HAP-1 (cell line): ENCODE data around the gene TMEM116.
"Not testable (repeated sequence)": the region's sequence is repeated elsewhere in the genome, so short reads cannot be mapped to it uniquely, and the experiment has no call there.

Experiments used
- DNase-seq, 2 experiments: peaks; one replicate each; pipeline ENCODE4 v3.0.0-alpha.2; 2016 to 2020; ENCODE audit warnings: low spot score in 2 of 2
- H3K27me3 ChIP-seq: fragments of 250-450 bp; sonication (Bioruptor Pico); 2 replicates; pipeline ENCODE4 v1.5.1; 2020; ENCODE audit warnings: low read depth, mild to moderate bottlenecking, moderate library complexity
- H3K36me3 ChIP-seq: fragments of 250-450 bp; sonication (Bioruptor Pico); replicated peaks from 2 replicates; pipeline ENCODE4 v1.5.1; 2020; ENCODE audit warnings: mild to moderate bottlenecking
- H3K4me1 ChIP-seq: fragments of 250-450 bp; sonication (Bioruptor Pico); 2 replicates; pipeline ENCODE4 v1.5.1; 2020; ENCODE audit warnings: mild to moderate bottlenecking
- H3K4me3 ChIP-seq: fragments of 250-450 bp; sonication (Bioruptor Pico); 2 replicates; pipeline ENCODE4 v1.5.1; 2020; ENCODE audit warnings: mild to moderate bottlenecking, moderate library complexity
- H3K9me3 ChIP-seq: fragments of 250-450 bp; sonication (Bioruptor Pico); 2 replicates; pipeline ENCODE4 v1.5.1; 2020; ENCODE audit warnings: mild to moderate bottlenecking, moderate library complexity
- in situ Hi-C: fragments of 300-500 bp; cut with MboI; formaldehyde crosslinking; loops from 3 replicates; pipeline ENCODE4 v1.14.3; 2020; ENCODE audit warnings: low sequenced_read_pairs, inconsistent platforms, mixed read lengths

Gene TMEM116

DNA sequence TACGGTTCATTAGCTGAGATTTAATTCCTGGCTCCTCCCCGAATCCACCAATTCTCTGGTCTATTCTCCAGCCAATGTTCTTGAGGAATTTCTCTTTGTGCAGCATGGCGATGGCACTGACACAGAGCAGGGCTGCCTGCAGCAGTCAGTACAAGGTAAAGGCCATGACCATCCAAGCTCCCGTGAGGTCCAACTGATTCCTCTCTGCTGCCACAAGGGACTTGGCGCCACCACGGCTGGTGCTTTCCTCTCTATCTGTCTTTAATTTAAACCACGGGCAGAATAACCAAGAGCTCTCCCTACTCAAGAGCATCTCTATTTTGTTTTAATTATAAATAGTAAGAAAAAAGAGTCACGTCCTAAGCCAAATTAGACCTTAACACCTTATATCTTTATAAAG, 12.1 kb downstream of the TMEM116 start:
- no peak for DNase-seq
- no peaks in the 10 kb centered on the region for H3K9me3 ChIP-seq
- H3K4me1 ChIP-seq, result no peaks in the 10 kb centered on the region
- no peaks in the 10 kb centered on the region for H3K27me3 ChIP-seq
- in situ Hi-C loops, result no loop called here
- no peak overlapping the region for H3K4me3 ChIP-seq
- no peaks in the 10 kb centered on the region for H3K36me3 ChIP-seq

DNA sequence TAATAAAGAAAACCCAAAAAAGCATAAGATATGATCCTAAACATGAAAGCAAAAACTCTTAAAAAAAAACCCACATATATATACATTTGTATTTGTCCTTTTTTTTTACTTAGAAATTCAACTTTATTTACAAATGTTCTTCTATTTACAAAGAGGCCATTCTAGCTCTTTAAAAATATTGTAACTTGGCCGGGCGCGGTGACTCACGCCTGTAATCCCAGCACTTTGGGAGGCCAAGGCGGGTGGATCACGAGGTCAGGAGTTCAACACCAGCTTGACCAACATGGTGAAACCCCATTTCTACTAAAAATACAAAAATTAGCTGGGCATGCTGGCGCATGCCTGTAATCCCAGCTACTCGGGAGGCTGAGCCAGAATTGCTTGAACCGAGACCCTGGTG, 13.8 kb downstream of the TMEM116 start:
- DNase-seq, H3K36me3 ChIP-seq, H3K4me3 ChIP-seq, in situ Hi-C loops, H3K9me3 ChIP-seq, H3K4me1 ChIP-seq, H3K27me3 ChIP-seq: not testable (repeated sequence)

DNA sequence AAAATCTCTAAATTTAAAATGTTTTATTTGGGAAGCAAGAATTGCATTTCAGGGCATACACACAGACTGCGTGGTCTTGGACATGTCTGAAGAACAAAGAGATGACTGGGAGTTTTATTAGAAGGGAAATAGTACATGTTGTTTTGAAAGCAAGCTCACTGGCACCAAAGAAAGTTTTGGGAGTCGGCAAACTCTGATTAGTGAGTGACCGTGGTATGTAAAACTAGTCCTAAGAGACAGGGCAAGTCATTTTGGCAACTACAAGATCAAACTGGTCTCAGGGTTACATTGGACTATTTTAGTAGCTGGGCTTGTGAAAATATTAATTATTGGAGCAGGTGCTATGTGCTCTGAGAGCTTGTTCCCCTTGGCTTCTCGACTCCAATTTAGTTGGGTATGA, 14.9 kb downstream of the TMEM116 start:
- Histone ChIP-seq H3K4me1 (no peaks in the 10 kb centered on the region), H3K9me3 (no peaks in the 10 kb centered on the region), H3K27me3 (no peaks in the 10 kb centered on the region), H3K4me3 (no peak overlapping the region), H3K36me3 (no peaks in the 10 kb centered on the region)
- DNase-seq, result no peak
- in situ Hi-C loops, result no loop called here

- no peak for DNase-seq
- no peaks in the 10 kb centered on the region for H3K9me3 ChIP-seq
- in situ Hi-C loops, result no loop called here
- H3K36me3 ChIP-seq, result no peaks in the 10 kb centered on the region
- H3K4me1 ChIP-seq, result no peaks in the 10 kb centered on the region
- H3K27me3 ChIP-seq, result no peaks in the 10 kb centered on the region
- no peak overlapping the region for H3K4me3 ChIP-seq
Observed at GRCh38 chr12:111997300-111997699, 15.7 kb downstream of the TMEM116 start.

DNA sequence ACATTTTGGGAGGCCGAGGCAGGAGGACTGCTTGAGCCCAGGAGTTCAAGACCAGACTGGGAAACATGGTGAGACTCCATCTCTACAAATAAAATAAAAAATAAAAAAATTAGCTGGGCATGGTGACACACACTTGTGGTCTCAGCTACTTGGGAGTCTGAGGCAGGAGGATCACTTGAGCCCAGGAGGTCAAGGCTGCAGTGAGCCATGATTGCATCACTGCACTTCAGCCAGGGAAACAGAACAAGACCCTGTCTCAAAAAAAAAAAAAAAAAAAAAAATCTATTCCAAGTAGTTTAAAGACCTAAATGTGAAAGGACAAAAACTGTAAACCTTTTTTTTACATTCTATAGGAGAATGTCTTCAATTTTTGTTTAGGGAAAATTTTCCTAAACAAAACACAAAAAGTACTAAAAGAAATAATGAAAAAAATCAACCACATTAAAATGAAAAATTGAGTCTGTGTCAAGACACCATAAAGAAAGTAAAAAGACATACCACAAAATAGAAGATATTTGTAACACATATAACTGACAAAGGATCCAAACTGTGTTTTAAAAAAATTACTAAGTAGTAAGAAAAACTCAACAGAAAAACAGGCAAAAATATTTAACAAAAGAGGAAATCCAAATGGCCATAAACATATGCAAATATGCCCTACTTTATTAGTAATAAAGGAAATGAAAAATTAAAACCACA, 17.0 kb downstream of the TMEM116 start:
- Histone ChIP-seq H3K4me1 (no peaks in the 10 kb centered on the region), H3K9me3 (no peaks in the 10 kb centered on the region), H3K27me3 (no peaks in the 10 kb centered on the region), H3K36me3 (no peaks in the 10 kb centered on the region), H3K4me3 (no peak overlapping the region)
- in situ Hi-C loops, result no loop called here
- no peak for DNase-seq

GRCh38 chr12:111994211-111995111, 18.5 kb downstream of the TMEM116 start:
- H3K27me3 ChIP-seq, DNase-seq, H3K4me1 ChIP-seq, in situ Hi-C loops, H3K9me3 ChIP-seq, H3K36me3 ChIP-seq, H3K4me3 ChIP-seq: not testable (repeated sequence)

- Histone ChIP-seq H3K4me3 (no peak overlapping the region), H3K4me1 (no peaks in the 10 kb centered on the region), H3K27me3 (no peaks in the 10 kb centered on the region), H3K9me3 (no peaks in the 10 kb centered on the region), H3K36me3 (no peaks in the 10 kb centered on the region)
- in situ Hi-C loops, result no loop called here
- DNase-seq, result no peak
Observed at GRCh38 chr12:111993292-111994150, 19.4 kb downstream of the TMEM116 start.

DNA sequence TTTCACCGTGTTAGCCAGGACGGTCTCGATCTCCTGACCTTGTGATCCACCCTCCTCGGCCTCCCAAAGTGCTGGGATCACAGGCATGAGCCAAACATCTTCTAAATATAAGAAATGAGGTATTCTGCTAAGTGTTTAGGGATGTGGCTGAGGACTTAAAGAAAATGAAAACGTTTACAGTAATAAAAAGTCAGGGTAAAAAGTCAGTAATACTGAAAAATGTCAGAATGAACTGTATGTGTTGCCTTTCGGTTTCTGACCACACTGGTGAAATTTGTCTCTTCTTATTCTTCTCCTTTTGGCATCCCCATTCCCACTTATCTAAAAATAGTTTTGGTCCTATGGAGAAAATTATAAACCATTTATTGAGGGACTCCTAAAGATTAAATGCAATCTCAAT, 20.5 kb downstream of the TMEM116 start:
- no peaks in the 10 kb centered on the region for H3K4me1 ChIP-seq
- H3K27me3 ChIP-seq, result no peaks in the 10 kb centered on the region
- H3K9me3 ChIP-seq, result no peaks in the 10 kb centered on the region
- H3K36me3 ChIP-seq, result no peaks in the 10 kb centered on the region
- no peak for DNase-seq
- no peak overlapping the region for H3K4me3 ChIP-seq
- in situ Hi-C loops, result no loop called here

DNA sequence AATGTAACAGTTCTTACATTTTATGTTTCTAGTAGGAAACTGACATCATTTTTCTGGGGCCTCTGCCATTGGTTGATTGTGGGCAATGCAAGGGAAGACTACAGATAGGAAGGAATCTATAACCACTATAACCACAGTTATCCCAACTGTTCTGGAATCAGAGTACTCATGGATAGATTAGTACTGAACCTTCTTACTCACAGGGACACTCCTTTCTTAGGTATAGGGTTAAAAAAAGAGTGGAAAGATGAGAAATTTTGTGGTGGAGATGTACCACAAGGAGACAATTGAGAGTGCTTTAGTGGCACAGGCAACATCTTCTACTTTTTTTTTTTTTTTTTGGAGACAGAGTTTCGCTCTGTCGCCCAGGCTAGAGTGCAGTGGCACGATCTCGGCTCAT, 21.0 kb downstream of the TMEM116 start:
- DNase-seq, result no peak
- Histone ChIP-seq H3K4me1 (no peaks in the 10 kb centered on the region), H3K4me3 (no peak overlapping the region), H3K9me3 (no peaks in the 10 kb centered on the region), H3K36me3 (no peaks in the 10 kb centered on the region), H3K27me3 (no peaks in the 10 kb centered on the region)
- in situ Hi-C loops, result no loop called here

GRCh38 chr12:111991535-111991934, 21.4 kb downstream of the TMEM116 start:
- Histone ChIP-seq H3K9me3 (no peaks in the 10 kb centered on the region), H3K4me3 (no peak overlapping the region), H3K4me1 (no peaks in the 10 kb centered on the region), H3K36me3 (no peaks in the 10 kb centered on the region), H3K27me3 (no peaks in the 10 kb centered on the region)
- in situ Hi-C loops, result no loop called here
- no peak for DNase-seq

GRCh38 chr12:111984820-111985219, 28.1 kb downstream of the TMEM116 start:
- no peak for DNase-seq

DNA sequence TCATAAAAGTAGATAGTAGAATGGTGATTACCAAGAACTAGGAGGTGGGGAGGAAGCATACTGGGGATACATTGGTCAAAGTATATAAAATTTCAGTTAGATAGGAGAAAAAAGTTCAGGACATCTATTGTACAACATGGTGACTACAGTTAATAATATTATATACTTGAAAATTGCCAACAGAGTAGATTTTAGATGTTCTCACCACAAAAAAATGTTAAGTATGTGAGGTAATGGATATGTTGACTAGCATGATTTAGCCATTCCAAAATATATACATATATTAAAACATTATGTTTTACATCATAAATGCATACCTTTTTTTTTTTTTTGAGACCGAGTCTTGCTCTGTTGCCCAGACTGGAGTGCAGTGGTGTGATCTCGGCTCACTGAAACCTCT, 31.0 kb downstream of the TMEM116 start:
- no peak for DNase-seq
- no peaks in the 10 kb centered on the region for H3K9me3 ChIP-seq
- no peaks in the 10 kb centered on the region for H3K36me3 ChIP-seq
- in situ Hi-C loops, result no loop called here
- H3K4me1 ChIP-seq, result no peaks in the 10 kb centered on the region
- no peaks in the 10 kb centered on the region for H3K27me3 ChIP-seq
- no peak overlapping the region for H3K4me3 ChIP-seq

More at GRCh38 chr12:111984820-111985219, 28.1 kb downstream of the TMEM116 start:
- in situ Hi-C loops, result no loop called here
- Histone ChIP-seq H3K27me3 (no peaks in the 10 kb centered on the region), H3K36me3 (no peaks in the 10 kb centered on the region), H3K4me3 (no peak overlapping the region), H3K4me1 (no peaks in the 10 kb centered on the region), H3K9me3 (no peaks in the 10 kb centered on the region)

- Histone ChIP-seq H3K4me1 (peaks cover 2% of the 10 kb centered on the region; the same call in 1 of the 2 replicates), H3K27me3 (no peaks in the 10 kb centered on the region), H3K9me3 (no peaks in the 10 kb centered on the region), H3K36me3 (no peaks in the 10 kb centered on the region), H3K4me3 (no peak overlapping the region)
- in situ Hi-C loops, result no loop called here
- no peak for DNase-seq
Observed at GRCh38 chr12:111980598-111980997, 32.4 kb downstream of the TMEM116 start.
